ENCODE data around the gene MELTF. TPM values are rescaled to one million over a fixed set of nuclear protein-coding genes. Genes with fewer than 3 reads are reported as not detected.

MELTF gene
- polyA plus RNA-seq, 3 donors: 0.34 to 2.8 (median 0.36) TPM

DNA sequence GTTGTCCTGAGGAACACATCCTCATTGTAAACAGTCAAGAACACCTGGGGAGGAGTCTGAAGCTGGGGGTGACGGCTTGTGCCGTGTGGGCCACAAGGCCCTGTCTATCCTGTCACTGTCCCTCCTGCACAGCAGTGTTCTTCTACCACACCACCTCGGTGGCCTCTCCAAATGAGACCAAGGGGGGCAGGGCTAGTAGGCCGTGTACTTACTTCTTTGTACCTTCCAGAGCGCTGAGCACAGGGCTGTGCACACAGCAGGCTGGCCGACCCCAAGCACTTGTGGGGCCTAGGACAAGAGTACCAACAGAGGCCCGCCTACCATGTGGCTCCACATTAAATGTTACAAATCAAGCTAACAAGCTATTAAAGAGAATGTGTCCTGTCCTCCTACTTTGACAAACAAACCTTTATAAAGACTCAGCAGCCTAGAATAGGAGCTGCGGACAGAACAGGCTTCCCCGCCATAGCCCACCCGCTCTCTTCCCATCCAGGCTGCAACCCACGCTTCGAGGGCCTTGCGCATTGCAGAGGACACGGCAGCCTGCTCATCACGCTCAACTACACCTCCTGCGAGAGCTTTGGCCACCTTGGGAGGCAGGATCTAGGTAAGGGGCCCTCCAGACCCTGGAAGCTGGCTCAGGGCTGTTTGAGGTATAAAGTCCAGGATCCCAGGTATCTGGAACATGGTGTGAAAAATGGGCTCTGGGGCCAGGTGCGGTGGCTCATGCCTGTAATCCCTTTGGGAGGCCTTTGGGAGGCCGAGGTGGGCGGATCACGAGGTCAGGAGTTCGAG is 30.5 kb downstream of the MELTF start:
- Histone ChIP-seq H3K36me3 (replicated peaks in 1 of 2; ENCODE audit: control insufficient read depth in 1 of 2, insufficient read depth in 2 of 2, low read length in 2 of 2) (no peaks in the 10 kb centered on the region), H3K9me3 (replicated peaks in 1 of 2; ENCODE audit: control insufficient read depth in 1 of 2, insufficient read depth in 1 of 2, low read length in 2 of 2) (no peaks in the 10 kb centered on the region), H4K20me1 (ENCODE audit: insufficient read depth, low read length) (no peaks in the 10 kb centered on the region), H3K79me2 (ENCODE audit: insufficient read depth, low read length) (no peaks in the 10 kb centered on the region), H3K4me2 (replicated peaks; ENCODE audit: extremely low read depth, low read length, poor library complexity, severe bottlenecking) (no peak overlapping the region), H3K27ac (ENCODE audit: low read depth in 1 of 2, low read length in 2 of 2) (no peak overlapping the region), H2AFZ (ENCODE audit: insufficient read depth, low read depth, low read length, poor library complexity, severe bottlenecking) (no peak overlapping the region), H3K9ac (ENCODE audit: insufficient read depth, low read length, poor library complexity, severe bottlenecking) (no peak overlapping the region), H3K4me3 (replicated peaks in 1 of 3; ENCODE audit: low read depth in 2 of 3, low read length in 3 of 3) (no peak overlapping the region), H3K4me1 (ENCODE audit: control insufficient read depth in 1 of 2, insufficient read depth in 2 of 2, low read length in 2 of 2) (peaks cover 12 to 19% of the 10 kb centered on the region in 2 donors), H3K27me3 (ENCODE audit: control insufficient read depth in 2 of 2, insufficient read depth in 2 of 2, low read length in 2 of 2) (peaks cover 0 to 12% of the 10 kb centered on the region in 2 donors)
- TF ChIP-seq, protein P1, sequence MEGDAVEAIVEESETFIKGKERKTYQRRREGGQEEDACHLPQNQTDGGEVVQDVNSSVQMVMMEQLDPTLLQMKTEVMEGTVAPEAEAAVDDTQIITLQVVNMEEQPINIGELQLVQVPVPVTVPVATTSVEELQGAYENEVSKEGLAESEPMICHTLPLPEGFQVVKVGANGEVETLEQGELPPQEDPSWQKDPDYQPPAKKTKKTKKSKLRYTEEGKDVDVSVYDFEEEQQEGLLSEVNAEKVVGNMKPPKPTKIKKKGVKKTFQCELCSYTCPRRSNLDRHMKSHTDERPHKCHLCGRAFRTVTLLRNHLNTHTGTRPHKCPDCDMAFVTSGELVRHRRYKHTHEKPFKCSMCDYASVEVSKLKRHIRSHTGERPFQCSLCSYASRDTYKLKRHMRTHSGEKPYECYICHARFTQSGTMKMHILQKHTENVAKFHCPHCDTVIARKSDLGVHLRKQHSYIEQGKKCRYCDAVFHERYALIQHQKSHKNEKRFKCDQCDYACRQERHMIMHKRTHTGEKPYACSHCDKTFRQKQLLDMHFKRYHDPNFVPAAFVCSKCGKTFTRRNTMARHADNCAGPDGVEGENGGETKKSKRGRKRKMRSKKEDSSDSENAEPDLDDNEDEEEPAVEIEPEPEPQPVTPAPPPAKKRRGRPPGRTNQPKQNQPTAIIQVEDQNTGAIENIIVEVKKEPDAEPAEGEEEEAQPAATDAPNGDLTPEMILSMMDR (IDR thresholded peaks at IDR 0.05): no peak
- Mint-ChIP-seq H3K4me3 (no peak overlapping the region), H3K36me3 (peaks cover 0 to 1% of the 10 kb centered on the region in 2 donors), H3K4me1 (peaks cover 10% of the 10 kb centered on the region), H3K27me3 (ENCODE audit: low read depth in 3 of 3) (peaks cover 8 to 12% (median 10%) of the 10 kb centered on the region in 3 donors), H3K9me3 (peaks cover 0 to 6% (median 0%) of the 10 kb centered on the region in 7 donors), H3K27ac (no peak overlapping the region)
- intact Hi-C loops (cut with micrococcal nuclease): loop anchor here in 1 of 2 donors (10.0 kb wide), 1 partner anchor 46 kb away; no protein-coding TSS in a partner anchor
- WGBS (ENCODE audit: insufficient coverage): 96% methylated on average over 12 of the region's 21 CpGs
- DNase-seq: no peak

- TF ChIP-seq, protein P1 (IDR thresholded peaks at IDR 0.05): no peak
- Mint-ChIP-seq H3K4me1 (peaks cover 5% of the 10 kb centered on the region), H3K9me3 (peaks cover 0 to 6% (median 0%) of the 10 kb centered on the region in 7 donors), H3K27ac (no peak overlapping the region), H3K4me3 (no peak overlapping the region), H3K36me3 (no peaks in the 10 kb centered on the region), H3K27me3 (ENCODE audit: low read depth in 3 of 3) (peaks cover 3 to 7% (median 5%) of the 10 kb centered on the region in 3 donors)
- no peak for DNase-seq
- Histone ChIP-seq H3K9me3 (replicated peaks in 1 of 2; ENCODE audit: control insufficient read depth in 1 of 2, insufficient read depth in 1 of 2, low read length in 2 of 2) (no peaks in the 10 kb centered on the region), H3K9ac (ENCODE audit: insufficient read depth, low read length, poor library complexity, severe bottlenecking) (no peak overlapping the region), H3K27ac (ENCODE audit: low read depth in 1 of 2, low read length in 2 of 2) (no peak overlapping the region), H3K36me3 (replicated peaks in 1 of 2; ENCODE audit: control insufficient read depth in 1 of 2, insufficient read depth in 2 of 2, low read length in 2 of 2) (no peaks in the 10 kb centered on the region), H2AFZ (ENCODE audit: insufficient read depth, low read depth, low read length, poor library complexity, severe bottlenecking) (no peak overlapping the region), H4K20me1 (ENCODE audit: insufficient read depth, low read length) (no peaks in the 10 kb centered on the region), H3K4me3 (replicated peaks in 1 of 3; ENCODE audit: low read depth in 2 of 3, low read length in 3 of 3) (no peak overlapping the region), H3K27me3 (ENCODE audit: control insufficient read depth in 2 of 2, insufficient read depth in 2 of 2, low read length in 2 of 2) (peaks cover 0 to 5% of the 10 kb centered on the region in 2 donors), H3K4me1 (ENCODE audit: control insufficient read depth in 1 of 2, insufficient read depth in 2 of 2, low read length in 2 of 2) (peaks cover 6 to 7% of the 10 kb centered on the region in 2 donors), H3K79me2 (ENCODE audit: insufficient read depth, low read length) (no peaks in the 10 kb centered on the region), H3K4me2 (replicated peaks; ENCODE audit: extremely low read depth, low read length, poor library complexity, severe bottlenecking) (no peak overlapping the region)
- WGBS (ENCODE audit: insufficient coverage): 100% methylated on average over 8 of the region's 15 CpGs
- intact Hi-C loops (cut with micrococcal nuclease): loop anchor here in 1 of 2 donors (10.0 kb wide), 1 partner anchor 47 kb away; no protein-coding TSS in a partner anchor
Observed at GRCh38 chr3:196997311-196997710, 32.3 kb downstream of the MELTF start.

Data from CD14-positive monocyte (primary cell).